CD8-positive, alpha-beta memory T cell (primary cell): ENCODE data around the gene MAGI2. TPM values are rescaled to one million over a fixed set of nuclear protein-coding genes. Genes with fewer than 3 reads are reported as not detected.

Source experiments
- CTCF ChIA-PET: fragments of 350-600 bp; sonication (Branson Sonifier 250); formaldehyde crosslinking; loops from one replicate; lab custom pipeline; 2021; ENCODE audit warnings: antibody characterized with exemption; lab: Charles Lee
- POLR2A ChIA-PET: fragments of 350-600 bp; sonication (Branson Sonifier 250); formaldehyde crosslinking; loops from one replicate; lab custom pipeline; 2021; ENCODE audit warnings: antibody characterized with exemption; lab: Charles Lee
- DNase-seq, 5 donors: peaks; one replicate each; pipeline versions ENCODE4 v3.0.0 to v3.0.0-alpha.2; 2020 to 2022; ENCODE audit warnings: mixed read lengths in 1 of 5
- H3K27ac ChIP-seq: one replicate; pipeline ENCODE4 v1.7.0; 2013; ENCODE audit warnings: low read depth, mild to moderate bottlenecking, low read length, moderate library complexity
- H3K27me3 ChIP-seq: 2 replicates; pipeline ENCODE4 v1.7.0; 2013; ENCODE audit warnings: low read length, mild to moderate bottlenecking; ENCODE audit not compliant: insufficient read depth, poor library complexity, severe bottlenecking
- H3K36me3 ChIP-seq: 2 replicates; pipeline ENCODE4 v1.7.0; 2013; ENCODE audit warnings: mild to moderate bottlenecking, low read length, moderate library complexity; ENCODE audit not compliant: insufficient read depth
- H3K4me1 ChIP-seq: 2 replicates; pipeline ENCODE4 v1.7.0; 2013; ENCODE audit warnings: mild to moderate bottlenecking, low read length, moderate library complexity; ENCODE audit not compliant: insufficient read depth
- H3K4me3 ChIP-seq: 2 replicates; pipeline ENCODE4 v1.7.0; 2013; ENCODE audit warnings: mild to moderate bottlenecking, low read length
- H3K9me3 ChIP-seq: 2 replicates; pipeline ENCODE4 v1.7.0; 2013; ENCODE audit warnings: mild to moderate bottlenecking, low read length
- H3K27ac Mint-ChIP-seq, 8 donors: one replicate each; pipeline ENCODE4 v1.8.0; 2020 to 2021; ENCODE audit warnings: mixed read lengths in 8 of 8, mild to moderate bottlenecking in 6 of 8, inconsistent platforms in 3 of 8, moderate library complexity in 3 of 8
- H3K27me3 Mint-ChIP-seq, 2 donors: one replicate each; pipeline ENCODE4 v1.8.0; 2020 to 2021; ENCODE audit warnings: mixed read lengths in 2 of 2, mild to moderate bottlenecking in 1 of 2, moderate library complexity in 1 of 2
- H3K36me3 Mint-ChIP-seq, 3 donors: one replicate each; pipeline ENCODE4 v1.8.0; 2020 to 2021; ENCODE audit warnings: mixed read lengths in 3 of 3, inconsistent platforms in 1 of 3, mild to moderate bottlenecking in 1 of 3
- H3K4me1 Mint-ChIP-seq, 3 donors: one replicate each; pipeline ENCODE4 v1.8.0; 2020 to 2021; ENCODE audit warnings: mixed read lengths in 3 of 3, inconsistent platforms in 1 of 3, mild to moderate bottlenecking in 1 of 3
- H3K4me3 Mint-ChIP-seq, 7 donors: one replicate each; pipeline ENCODE4 v1.8.0; 2020 to 2021; ENCODE audit warnings: mixed read lengths in 7 of 7, mild to moderate bottlenecking in 6 of 7, moderate library complexity in 4 of 7, inconsistent platforms in 2 of 7
- H3K9me3 Mint-ChIP-seq, 5 donors: one replicate each; pipeline ENCODE4 v1.8.0; 2020 to 2022; ENCODE audit warnings: mixed read lengths in 5 of 5, mild to moderate bottlenecking in 3 of 5, moderate library complexity in 2 of 5, inconsistent platforms in 1 of 5
- polyA plus RNA-seq: library from polyadenylated mRNA; unstranded; fragments of 300-500 nt; fragmentation: Illumina TruSeq; gene quantifications from one replicate; pipeline ENCODE4 v1.2.3, GENCODE V29; 2021
- total RNA-seq, 2 experiments: library from RNA; stranded (reverse); gene quantifications; one replicate each; pipeline ENCODE4 v1.2.3, GENCODE V29; 2021

Gene MAGI2
- total and polyA plus RNA-seq, 3 experiments from 2014 or later = 0.26 to 0.33 TPM; not detected in 1

GRCh38 chr7:78178319-78178718 lies 1275.1 kb downstream of the MAGI2 start:
- no peak overlapping the region for H3K27ac Mint-ChIP-seq
- no peak for DNase-seq
- no peaks in the 10 kb centered on the region for H3K4me1 Mint-ChIP-seq
- no peaks in the 10 kb centered on the region for H3K9me3 Mint-ChIP-seq
- H3K4me3 Mint-ChIP-seq = no peak overlapping the region
- H3K36me3 ChIP-seq = no peaks in the 10 kb centered on the region
- H3K27me3 ChIP-seq = no peaks in the 10 kb centered on the region
- H3K27ac ChIP-seq = no peak overlapping the region
- H3K9me3 ChIP-seq = no peaks in the 10 kb centered on the region
- H3K27me3 Mint-ChIP-seq = peaks cover 3 to 7% of the 10 kb centered on the region in 2 donors
- no peaks in the 10 kb centered on the region for H3K36me3 Mint-ChIP-seq
- no peak overlapping the region for H3K4me3 ChIP-seq
- POLR2A ChIA-PET = no interaction called here
- H3K4me1 ChIP-seq = no peaks in the 10 kb centered on the region
- CTCF ChIA-PET = no interaction called here

GRCh38 chr7:78176171-78176570 lies 1277.3 kb downstream of the MAGI2 start:
- Mint-ChIP-seq H3K27ac (no peak overlapping the region), H3K9me3 (no peaks in the 10 kb centered on the region), H3K4me3 (no peak overlapping the region), H3K36me3 (no peaks in the 10 kb centered on the region), H3K4me1 (no peaks in the 10 kb centered on the region), H3K27me3 (peaks cover 3 to 12% of the 10 kb centered on the region in 2 donors)
- no peaks in the 10 kb centered on the region for H3K36me3 ChIP-seq
- no peaks in the 10 kb centered on the region for H3K4me1 ChIP-seq
- no peaks in the 10 kb centered on the region for H3K9me3 ChIP-seq
- ChIA-PET POLR2A (no interaction called here), CTCF (no interaction called here)
- H3K27me3 ChIP-seq = no peaks in the 10 kb centered on the region
- no peak for DNase-seq
- H3K4me3 ChIP-seq = no peak overlapping the region
- H3K27ac ChIP-seq = no peak overlapping the region

GRCh38 chr7:78175330-78176100 lies 1278.0 kb downstream of the MAGI2 start:
- H3K9me3 Mint-ChIP-seq = no peaks in the 10 kb centered on the region
- Histone ChIP-seq H3K4me3 (no peak overlapping the region), H3K27me3 (no peaks in the 10 kb centered on the region), H3K9me3 (no peaks in the 10 kb centered on the region), H3K4me1 (no peaks in the 10 kb centered on the region), H3K36me3 (no peaks in the 10 kb centered on the region), H3K27ac (no peak overlapping the region)
- no peaks in the 10 kb centered on the region for H3K4me1 Mint-ChIP-seq
- CTCF ChIA-PET = no interaction called here
- H3K4me3 Mint-ChIP-seq = no peak overlapping the region
- POLR2A ChIA-PET = no interaction called here
- no peak for DNase-seq
- peaks cover 3 to 12% of the 10 kb centered on the region in 2 donors for H3K27me3 Mint-ChIP-seq
- H3K27ac Mint-ChIP-seq = no peak overlapping the region
- H3K36me3 Mint-ChIP-seq = no peaks in the 10 kb centered on the region

GRCh38 chr7:78173666-78174065 lies 1279.8 kb downstream of the MAGI2 start:
- Histone ChIP-seq H3K27ac (no peak overlapping the region), H3K9me3 (no peaks in the 10 kb centered on the region), H3K4me3 (no peak overlapping the region), H3K4me1 (no peaks in the 10 kb centered on the region), H3K27me3 (no peaks in the 10 kb centered on the region), H3K36me3 (no peaks in the 10 kb centered on the region)
- peaks cover 3 to 12% of the 10 kb centered on the region in 2 donors for H3K27me3 Mint-ChIP-seq
- H3K4me3 Mint-ChIP-seq = no peak overlapping the region
- no peaks in the 10 kb centered on the region for H3K9me3 Mint-ChIP-seq
- H3K27ac Mint-ChIP-seq = no peak overlapping the region
- DNase-seq = no peak
- no peaks in the 10 kb centered on the region for H3K4me1 Mint-ChIP-seq
- ChIA-PET CTCF (interaction anchor here (1.3 kb wide), 1 partner anchor 10 kb away, joined by 3 read pairs; no protein-coding TSS in a partner anchor), POLR2A (no interaction called here)
- H3K36me3 Mint-ChIP-seq = no peaks in the 10 kb centered on the region

DNA sequence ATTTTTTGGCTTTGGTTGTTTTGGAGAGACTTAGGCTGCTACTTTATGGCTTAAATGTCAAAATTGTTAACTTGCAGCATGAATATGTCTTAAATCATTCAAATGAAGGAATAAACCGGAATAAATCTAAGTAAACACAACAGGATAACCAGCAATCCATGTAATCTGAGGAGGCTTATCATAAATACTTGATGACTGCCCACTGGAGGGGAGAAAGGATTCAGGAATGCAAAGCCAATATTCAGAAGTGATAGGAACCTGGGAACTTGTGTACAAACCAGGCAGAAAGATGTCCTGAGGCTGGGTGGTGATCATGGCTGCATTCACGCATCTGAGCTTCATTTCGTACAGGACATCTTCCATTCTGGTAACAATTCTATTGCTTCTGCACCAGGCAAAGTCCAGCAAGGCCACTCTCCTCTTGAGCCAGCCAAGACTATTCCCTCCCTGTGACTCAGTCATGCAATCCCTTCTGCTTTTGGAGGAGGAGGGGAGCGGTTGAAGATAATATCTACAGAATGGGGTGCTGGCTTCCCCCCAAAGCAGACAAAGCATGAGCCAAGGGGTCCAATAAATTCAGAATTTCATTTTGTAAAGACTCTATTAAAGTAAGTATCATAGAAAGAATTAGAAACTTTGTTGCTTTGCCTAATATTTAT lies 1280.4 kb downstream of the MAGI2 start:
- Mint-ChIP-seq H3K36me3 (no peaks in the 10 kb centered on the region), H3K27ac (no peak overlapping the region), H3K9me3 (no peaks in the 10 kb centered on the region), H3K27me3 (peaks cover 3 to 12% of the 10 kb centered on the region in 2 donors), H3K4me1 (no peaks in the 10 kb centered on the region), H3K4me3 (no peak overlapping the region)
- Histone ChIP-seq H3K4me1 (no peaks in the 10 kb centered on the region), H3K27ac (no peak overlapping the region), H3K36me3 (no peaks in the 10 kb centered on the region), H3K4me3 (no peak overlapping the region), H3K27me3 (no peaks in the 10 kb centered on the region), H3K9me3 (no peaks in the 10 kb centered on the region)
- ChIA-PET POLR2A (no interaction called here), CTCF (interaction anchor here (1.3 kb wide), 1 partner anchor 9 kb away, joined by 3 read pairs; no protein-coding TSS in a partner anchor)
- no peak for DNase-seq

- no peaks in the 10 kb centered on the region for H3K36me3 ChIP-seq
- ChIA-PET POLR2A (no interaction called here), CTCF (no interaction called here)
- no peak overlapping the region for H3K4me3 ChIP-seq
- DNase-seq = no peak
- H3K27ac ChIP-seq = no peak overlapping the region
- Mint-ChIP-seq H3K27ac (no peak overlapping the region), H3K4me1 (no peaks in the 10 kb centered on the region), H3K27me3 (peaks cover 2 to 12% of the 10 kb centered on the region in 2 donors), H3K4me3 (no peak overlapping the region), H3K36me3 (no peaks in the 10 kb centered on the region), H3K9me3 (no peaks in the 10 kb centered on the region)
- no peaks in the 10 kb centered on the region for H3K9me3 ChIP-seq
- H3K4me1 ChIP-seq = no peaks in the 10 kb centered on the region
- no peaks in the 10 kb centered on the region for H3K27me3 ChIP-seq
Measured at GRCh38 chr7:78172267-78172757, 1281.2 kb downstream of the MAGI2 start.

- H3K4me1 ChIP-seq = no peaks in the 10 kb centered on the region
- ChIA-PET CTCF (no interaction called here), POLR2A (no interaction called here)
- H3K4me1 Mint-ChIP-seq = no peaks in the 10 kb centered on the region
- H3K27me3 ChIP-seq = no peaks in the 10 kb centered on the region
- H3K4me3 ChIP-seq = no peak overlapping the region
- no peak for DNase-seq
- H3K36me3 ChIP-seq = no peaks in the 10 kb centered on the region
- no peak overlapping the region for H3K27ac Mint-ChIP-seq
- no peaks in the 10 kb centered on the region for H3K36me3 Mint-ChIP-seq
- no peak overlapping the region for H3K27ac ChIP-seq
- no peaks in the 10 kb centered on the region for H3K9me3 ChIP-seq
- H3K9me3 Mint-ChIP-seq = no peaks in the 10 kb centered on the region
- no peak overlapping the region for H3K4me3 Mint-ChIP-seq
- H3K27me3 Mint-ChIP-seq = peaks cover 2 to 12% of the 10 kb centered on the region in 2 donors
Measured at GRCh38 chr7:78171398-78171797, 1282.1 kb downstream of the MAGI2 start.

DNA sequence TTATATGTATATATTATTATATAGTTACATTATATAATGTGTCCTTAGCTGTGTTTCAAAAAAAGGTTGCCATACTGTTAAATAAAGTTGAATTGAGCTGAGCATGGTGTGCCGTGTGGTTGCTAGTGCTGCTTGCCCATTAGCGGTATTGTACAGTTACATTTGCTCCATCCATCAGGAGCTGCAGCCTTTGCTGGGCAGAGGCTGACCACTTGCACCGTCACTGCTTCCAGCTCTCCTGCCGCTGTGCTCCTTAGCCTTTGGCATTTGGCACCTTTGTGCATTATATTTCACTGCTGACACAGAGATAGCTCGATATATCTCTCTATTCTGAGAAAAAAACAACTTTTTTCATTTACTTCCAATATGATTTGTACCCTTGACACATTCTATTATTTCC lies 1282.7 kb downstream of the MAGI2 start:
- Histone ChIP-seq H3K27ac (no peak overlapping the region), H3K27me3 (no peaks in the 10 kb centered on the region), H3K36me3 (no peaks in the 10 kb centered on the region), H3K4me3 (no peak overlapping the region), H3K4me1 (no peaks in the 10 kb centered on the region), H3K9me3 (no peaks in the 10 kb centered on the region)
- Mint-ChIP-seq H3K36me3 (no peaks in the 10 kb centered on the region), H3K9me3 (no peaks in the 10 kb centered on the region), H3K4me3 (no peak overlapping the region), H3K27me3 (peaks cover 0 to 12% of the 10 kb centered on the region in 2 donors), H3K27ac (no peak overlapping the region), H3K4me1 (no peaks in the 10 kb centered on the region)
- ChIA-PET CTCF (no interaction called here), POLR2A (no interaction called here)
- DNase-seq = no peak
